ENCODE data around the gene HS2ST1.
"Not testable (repeated sequence)": the region's sequence is repeated elsewhere in the genome, so short reads cannot be mapped to it uniquely, and the experiment has no call there.

The HS2ST1 gene

GRCh38 chr1:86940599-86940998 is 26.2 kb downstream of the HS2ST1 start:
- no peaks in the 10 kb centered on the region for H3K36me3 Mint-ChIP-seq (ENCODE audit: low read depth)
- H3K4me1 Mint-ChIP-seq (ENCODE audit: low read depth), result peaks cover 11% of the 10 kb centered on the region
- H3K4me3 Mint-ChIP-seq, result no peak overlapping the region
- no peaks in the 10 kb centered on the region for H3K27me3 Mint-ChIP-seq
- H3K9me3 Mint-ChIP-seq, result no peaks in the 10 kb centered on the region
- no peak overlapping the region for H3K27ac Mint-ChIP-seq

DNA sequence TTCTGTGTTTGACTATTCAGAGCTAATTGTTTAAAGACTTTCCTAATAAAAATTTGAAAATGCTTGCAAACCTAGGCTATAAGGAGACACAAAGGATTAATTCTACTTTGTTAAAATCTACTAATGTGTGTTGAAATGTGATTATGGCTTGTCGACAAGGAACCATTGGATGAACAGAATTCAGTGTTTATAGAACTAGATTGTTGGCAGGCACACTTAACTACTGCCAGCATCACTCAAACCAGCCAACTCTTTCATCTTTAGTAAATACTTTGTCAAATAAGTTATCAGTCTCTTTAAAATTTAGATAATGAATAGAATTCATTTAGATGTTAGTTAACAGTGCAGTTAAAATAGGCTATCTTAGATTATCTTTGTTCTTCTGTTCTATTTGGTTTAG is 27.6 kb downstream of the HS2ST1 start:
- H3K4me3 Mint-ChIP-seq, result no peak overlapping the region
- H3K9me3 Mint-ChIP-seq, result no peaks in the 10 kb centered on the region
- no peaks in the 10 kb centered on the region for H3K27me3 Mint-ChIP-seq
- no peak overlapping the region for H3K27ac Mint-ChIP-seq
- no peaks in the 10 kb centered on the region for H3K36me3 Mint-ChIP-seq (ENCODE audit: low read depth)
- H3K4me1 Mint-ChIP-seq (ENCODE audit: low read depth), result peaks cover 11% of the 10 kb centered on the region

GRCh38 chr1:86942743-86943142 is 28.3 kb downstream of the HS2ST1 start:
- H3K9me3 Mint-ChIP-seq, result no peaks in the 10 kb centered on the region
- H3K27me3 Mint-ChIP-seq, result no peaks in the 10 kb centered on the region
- H3K4me3 Mint-ChIP-seq, result no peak overlapping the region
- peaks cover 11% of the 10 kb centered on the region for H3K4me1 Mint-ChIP-seq (ENCODE audit: low read depth)
- no peaks in the 10 kb centered on the region for H3K36me3 Mint-ChIP-seq (ENCODE audit: low read depth)
- no peak overlapping the region for H3K27ac Mint-ChIP-seq

GRCh38 chr1:86948212-86948611 is 33.8 kb downstream of the HS2ST1 start:
- H3K36me3 Mint-ChIP-seq (ENCODE audit: low read depth), result no peaks in the 10 kb centered on the region
- no peaks in the 10 kb centered on the region for H3K27me3 Mint-ChIP-seq
- no peak overlapping the region for H3K27ac Mint-ChIP-seq
- no peak overlapping the region for H3K4me3 Mint-ChIP-seq
- no peaks in the 10 kb centered on the region for H3K9me3 Mint-ChIP-seq
- no peaks in the 10 kb centered on the region for H3K4me1 Mint-ChIP-seq (ENCODE audit: low read depth)

DNA sequence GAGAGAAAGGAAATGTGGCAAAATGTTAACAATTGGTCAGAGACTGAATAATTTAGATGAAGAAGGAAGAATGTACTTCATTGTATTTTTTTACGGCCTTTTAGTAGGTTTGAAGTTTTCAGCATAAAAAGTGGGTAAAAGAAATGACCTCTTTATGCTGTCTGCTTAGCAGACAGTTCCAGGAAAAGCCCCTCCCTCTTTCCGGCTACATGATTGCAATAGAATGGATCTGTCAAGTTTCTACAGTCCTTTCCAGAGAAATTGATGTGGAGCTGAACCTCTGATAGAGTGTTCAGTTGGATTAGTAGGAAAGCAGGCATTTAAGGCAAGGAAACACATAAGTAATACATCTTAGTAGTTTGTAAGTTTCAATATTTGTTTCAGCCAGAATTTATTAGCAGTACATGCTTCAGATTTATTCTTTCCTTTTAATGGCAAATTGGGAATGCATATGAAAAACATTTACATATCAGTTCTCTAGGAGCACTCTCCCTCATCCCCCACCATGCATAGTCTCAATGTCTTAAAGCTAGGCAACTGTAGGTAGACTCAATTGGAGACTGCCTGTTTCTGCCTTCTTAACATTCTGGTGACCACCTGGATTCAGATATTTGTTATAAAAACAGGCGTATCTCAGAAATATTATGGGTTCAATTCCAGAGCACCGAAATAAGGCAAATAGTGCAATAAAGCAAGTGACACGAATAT is 36.4 kb downstream of the HS2ST1 start:
- Mint-ChIP-seq H3K36me3 (ENCODE audit: low read depth) (no peaks in the 10 kb centered on the region), H3K4me3 (no peak overlapping the region), H3K27me3 (no peaks in the 10 kb centered on the region), H3K9me3 (no peaks in the 10 kb centered on the region), H3K4me1 (ENCODE audit: low read depth) (peaks cover 10% of the 10 kb centered on the region), H3K27ac (no peak overlapping the region)

DNA sequence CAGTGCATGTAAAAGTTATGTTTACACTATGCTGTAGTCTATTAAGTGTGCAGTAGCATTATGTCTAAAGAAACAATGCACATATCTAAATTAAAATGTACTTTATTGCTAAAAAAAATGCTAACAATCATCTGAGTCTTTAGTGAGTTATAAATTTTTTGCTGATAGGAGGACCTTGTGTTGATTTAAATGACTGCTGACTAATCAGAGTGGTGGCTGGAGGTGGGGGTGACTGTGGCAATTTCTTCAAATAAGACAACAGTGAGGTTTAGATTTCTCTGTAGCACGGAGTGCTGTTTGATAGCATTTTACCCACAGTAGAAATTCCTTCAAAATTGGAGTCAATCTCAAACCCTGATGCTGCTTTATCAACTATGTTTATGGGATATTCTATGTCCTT is 37.0 kb downstream of the HS2ST1 start:
- Mint-ChIP-seq H3K27ac (no peak overlapping the region), H3K4me1 (ENCODE audit: low read depth) (peaks cover 10% of the 10 kb centered on the region), H3K27me3 (no peaks in the 10 kb centered on the region), H3K4me3 (no peak overlapping the region), H3K36me3 (ENCODE audit: low read depth) (no peaks in the 10 kb centered on the region), H3K9me3 (no peaks in the 10 kb centered on the region)

- Mint-ChIP-seq H3K9me3 (no peaks in the 10 kb centered on the region), H3K36me3 (ENCODE audit: low read depth) (no peaks in the 10 kb centered on the region), H3K27ac (no peak overlapping the region), H3K4me3 (no peak overlapping the region), H3K27me3 (no peaks in the 10 kb centered on the region), H3K4me1 (ENCODE audit: low read depth) (peaks cover 10% of the 10 kb centered on the region)
Observed at GRCh38 chr1:86953167-86953566, 38.7 kb downstream of the HS2ST1 start.

DNA sequence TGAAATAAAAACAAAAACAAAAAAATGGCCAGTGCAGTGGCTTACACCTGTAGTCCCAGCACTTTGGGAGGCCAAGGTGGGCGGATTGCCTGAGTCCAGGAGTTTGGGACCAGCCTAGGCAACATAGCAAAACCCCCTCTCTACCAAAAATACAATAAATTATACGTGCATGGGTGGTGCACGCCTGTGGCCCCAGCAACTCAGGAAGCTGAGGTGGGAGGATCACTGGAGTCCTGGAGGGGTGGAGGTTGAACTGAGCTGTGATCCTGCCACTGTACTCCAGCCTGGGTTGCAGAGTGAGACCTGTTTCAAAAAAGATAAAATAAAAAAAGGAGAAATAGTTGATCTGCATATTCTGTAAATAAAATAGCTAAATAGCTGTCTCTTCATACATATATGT is 41.2 kb downstream of the HS2ST1 start:
- peaks cover 4% of the 10 kb centered on the region for H3K36me3 Mint-ChIP-seq (ENCODE audit: low read depth)
- H3K4me1 Mint-ChIP-seq (ENCODE audit: low read depth), result peaks cover 10% of the 10 kb centered on the region
- H3K27ac Mint-ChIP-seq, result no peak overlapping the region
- H3K4me3 Mint-ChIP-seq, result no peak overlapping the region
- no peaks in the 10 kb centered on the region for H3K9me3 Mint-ChIP-seq
- H3K27me3 Mint-ChIP-seq, result no peaks in the 10 kb centered on the region

GRCh38 chr1:86956221-86956620 is 41.8 kb downstream of the HS2ST1 start:
- Mint-ChIP-seq H3K4me1 (ENCODE audit: low read depth) (peaks cover 10% of the 10 kb centered on the region), H3K9me3 (no peaks in the 10 kb centered on the region), H3K27ac (no peak overlapping the region), H3K4me3 (no peak overlapping the region), H3K27me3 (no peaks in the 10 kb centered on the region), H3K36me3 (ENCODE audit: low read depth) (peaks cover 4% of the 10 kb centered on the region)

GRCh38 chr1:86957221-86957620 is 42.8 kb downstream of the HS2ST1 start:
- Mint-ChIP-seq H3K4me3 (no peak overlapping the region), H3K36me3 (ENCODE audit: low read depth) (peaks cover 4% of the 10 kb centered on the region), H3K4me1 (ENCODE audit: low read depth) (peaks cover 10% of the 10 kb centered on the region), H3K27ac (no peak overlapping the region), H3K9me3 (no peaks in the 10 kb centered on the region), H3K27me3 (no peaks in the 10 kb centered on the region)

GRCh38 chr1:86960548-86960947 is 46.1 kb downstream of the HS2ST1 start:
- no peak overlapping the region for H3K4me3 Mint-ChIP-seq
- H3K9me3 Mint-ChIP-seq, result no peaks in the 10 kb centered on the region
- H3K4me1 Mint-ChIP-seq (ENCODE audit: low read depth), result no peaks in the 10 kb centered on the region
- no peaks in the 10 kb centered on the region for H3K27me3 Mint-ChIP-seq
- no peak overlapping the region for H3K27ac Mint-ChIP-seq
- peaks cover 4% of the 10 kb centered on the region for H3K36me3 Mint-ChIP-seq (ENCODE audit: low read depth)

- H3K4me3 Mint-ChIP-seq; H3K4me1 Mint-ChIP-seq (ENCODE audit: low read depth); H3K9me3 Mint-ChIP-seq; H3K27ac Mint-ChIP-seq; H3K27me3 Mint-ChIP-seq; H3K36me3 Mint-ChIP-seq (ENCODE audit: low read depth): not testable (repeated sequence)
Observed at GRCh38 chr1:86963841-86964240, 49.4 kb downstream of the HS2ST1 start.

DNA sequence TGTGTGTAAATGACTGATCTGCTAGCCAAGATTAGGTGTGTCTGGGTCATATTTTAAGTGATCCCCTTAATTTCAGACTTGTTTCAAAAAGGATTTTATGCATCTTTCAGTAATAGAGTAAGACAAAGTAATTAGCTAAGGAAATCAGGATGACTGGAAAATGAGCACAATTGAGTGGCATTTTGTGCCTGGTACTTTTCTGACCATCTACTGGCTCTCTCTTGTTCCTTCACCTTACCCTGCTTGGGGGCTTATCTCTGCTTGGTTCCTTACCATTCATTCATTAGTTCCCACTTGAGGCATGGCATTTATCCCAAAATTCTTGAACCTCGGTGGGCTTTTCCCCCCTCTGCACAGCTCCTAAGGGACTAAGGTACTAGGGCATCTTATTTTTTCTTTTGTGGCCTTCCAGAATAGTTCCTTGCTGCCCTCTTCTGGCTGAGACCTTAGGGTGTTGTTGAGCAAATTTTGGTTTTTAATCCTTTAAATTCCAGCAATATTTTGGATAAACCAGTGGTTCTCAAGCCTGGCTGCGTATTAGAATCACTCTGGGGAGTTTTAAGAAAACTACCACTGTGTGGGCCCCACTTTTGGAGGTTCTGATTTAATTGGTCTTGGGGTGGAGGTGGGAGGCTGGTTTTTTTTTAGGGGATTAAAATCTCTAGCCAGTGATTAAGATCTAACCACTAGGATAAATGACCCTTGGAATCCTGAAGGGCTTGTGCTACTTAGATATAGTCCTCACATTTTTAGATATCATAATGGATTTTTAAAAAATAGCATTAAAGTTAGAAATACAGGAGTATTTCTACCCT is 50.8 kb downstream of the HS2ST1 start:
- no peak overlapping the region for H3K4me3 Mint-ChIP-seq
- no peak overlapping the region for H3K27ac Mint-ChIP-seq
- H3K4me1 Mint-ChIP-seq (ENCODE audit: low read depth), result no peaks in the 10 kb centered on the region
- no peaks in the 10 kb centered on the region for H3K9me3 Mint-ChIP-seq
- H3K36me3 Mint-ChIP-seq (ENCODE audit: low read depth), result no peaks in the 10 kb centered on the region
- no peaks in the 10 kb centered on the region for H3K27me3 Mint-ChIP-seq

DNA sequence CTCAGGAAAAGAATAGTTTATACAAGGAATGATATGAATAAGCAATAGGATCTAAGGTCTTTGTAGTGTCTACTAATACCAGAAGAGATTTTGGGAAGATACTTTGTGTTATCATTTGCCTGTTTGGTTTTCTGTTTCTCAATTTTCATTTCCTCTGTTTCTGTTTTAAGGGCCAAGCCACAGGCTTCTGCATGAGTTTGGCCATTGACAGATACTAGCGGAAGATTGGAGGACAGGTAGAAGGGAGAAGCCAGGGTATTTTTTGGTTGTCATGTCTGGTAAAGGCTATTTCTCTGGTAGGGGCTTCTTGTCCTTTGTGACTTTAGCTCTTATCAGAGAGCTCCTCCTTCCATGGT is 51.4 kb downstream of the HS2ST1 start:
- H3K27ac Mint-ChIP-seq, result no peak overlapping the region
- no peaks in the 10 kb centered on the region for H3K9me3 Mint-ChIP-seq
- no peaks in the 10 kb centered on the region for H3K4me1 Mint-ChIP-seq (ENCODE audit: low read depth)
- H3K27me3 Mint-ChIP-seq, result no peaks in the 10 kb centered on the region
- H3K36me3 Mint-ChIP-seq (ENCODE audit: low read depth), result no peaks in the 10 kb centered on the region
- H3K4me3 Mint-ChIP-seq, result no peak overlapping the region

DNA sequence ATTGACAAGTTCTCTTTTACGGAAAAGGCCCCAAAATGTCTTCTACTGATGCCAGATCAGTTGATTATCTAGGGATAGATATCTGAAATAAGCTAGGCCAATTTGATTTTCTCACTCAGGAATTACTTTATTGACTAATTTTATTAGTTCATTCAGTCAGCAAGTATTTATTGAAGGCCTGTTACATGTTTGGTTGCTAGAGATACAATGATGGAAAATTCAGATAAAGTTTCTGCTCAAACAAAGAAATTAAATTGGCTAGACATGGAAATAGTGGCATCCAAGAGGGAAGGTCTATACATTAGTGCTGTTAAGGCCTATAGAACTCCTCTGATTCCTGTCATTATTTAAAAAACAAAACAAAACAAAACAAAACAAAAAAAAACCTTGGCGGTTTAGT is 56.5 kb downstream of the HS2ST1 start:
- no peaks in the 10 kb centered on the region for H3K4me1 Mint-ChIP-seq (ENCODE audit: low read depth)
- H3K27ac Mint-ChIP-seq, result no peak overlapping the region
- H3K9me3 Mint-ChIP-seq, result no peaks in the 10 kb centered on the region
- H3K27me3 Mint-ChIP-seq, result no peaks in the 10 kb centered on the region
- H3K4me3 Mint-ChIP-seq, result no peak overlapping the region
- H3K36me3 Mint-ChIP-seq (ENCODE audit: low read depth), result no peaks in the 10 kb centered on the region

- Mint-ChIP-seq H3K4me1 (ENCODE audit: low read depth) (no peaks in the 10 kb centered on the region), H3K36me3 (ENCODE audit: low read depth) (no peaks in the 10 kb centered on the region), H3K4me3 (no peak overlapping the region), H3K9me3 (no peaks in the 10 kb centered on the region), H3K27ac (no peak overlapping the region), H3K27me3 (no peaks in the 10 kb centered on the region)
Observed at GRCh38 chr1:86971778-86972177, 57.3 kb downstream of the HS2ST1 start.

All from stimulated activated naive CD8-positive, alpha-beta T cell treated with anti-CD3 and anti-CD28 coated beads, Interleukin-15, Interleukin-2, amounts not matched to agents 100 ng/mL and 50 ng/mL, for 24 hours (primary cell).